PC-9 (cell line): ENCODE data around the gene SBNO2. TPM values are rescaled to one million over a fixed set of nuclear protein-coding genes. Genes with fewer than 3 reads are reported as not detected.

Experiments used
- BruUV-seq: library from RNA; stranded (reverse); fragments of 400-500 nt; replicated peaks from 2 replicates; lab custom pipeline; 2021; lab: Mats Ljungman, UMichigan
- CTCF ChIA-PET: fragments of 300-600 bp; sonication (Branson Sonifier 250); formaldehyde crosslinking; loops from one replicate; lab custom pipeline; 2022; ENCODE audit warnings: antibody characterized with exemption; lab: Charles Lee
- POLR2A ChIA-PET: fragments of 300-600 bp; sonication (Branson Sonifier 250); formaldehyde crosslinking; loops from one replicate; lab custom pipeline; 2022; ENCODE audit warnings: antibody characterized with exemption; ENCODE audit not compliant: unreplicated experiment; lab: Charles Lee
- DNase-seq, 2 experiments: peaks; one replicate each; pipeline versions ENCODE4 v3.0.0 to v3.0.0-alpha.2; 2015 to 2022; ENCODE audit warnings: mixed read lengths in 1 of 2
- H2AFZ ChIP-seq: fragments of 200-600 bp; sonication (generic); 2 replicates; pipeline ENCODE4 v1.8.1; 2017; ENCODE audit warnings: antibody characterized with exemption
- H3F3A ChIP-seq: fragments of 200-600 bp; sonication (generic); 2 replicates; pipeline ENCODE4 v1.8.1; 2017; ENCODE audit warnings: antibody characterized with exemption, mild to moderate bottlenecking, low read depth; ENCODE audit not compliant: insufficient read depth
- H3K27ac ChIP-seq: fragments of 200-600 bp; sonication (generic); 2 replicates; pipeline ENCODE4 v1.6.1; 2016; ENCODE audit warnings: mixed run types
- H3K27me3 ChIP-seq: fragments of 200-600 bp; sonication (generic); 2 replicates; pipeline ENCODE4 v1.6.1; 2016; ENCODE audit warnings: low read depth, mixed run types; ENCODE audit not compliant: insufficient read depth
- H3K36me3 ChIP-seq: fragments of 200-600 bp; sonication (generic); 2 replicates; pipeline ENCODE4 v1.6.1; 2016; ENCODE audit warnings: low read depth, mixed run types
- H3K4me1 ChIP-seq: fragments of 200-600 bp; sonication (generic); replicated peaks from 2 replicates; pipeline ENCODE4 v1.6.1; 2016; ENCODE audit warnings: mixed run types; ENCODE audit not compliant: insufficient read depth
- H3K4me2 ChIP-seq: fragments of 200-600 bp; sonication (generic); 2 replicates; pipeline ENCODE4 v1.6.1; 2017; ENCODE audit warnings: mixed run types
- H3K4me3 ChIP-seq: fragments of 200-600 bp; sonication (generic); 2 replicates; pipeline ENCODE4 v1.6.1; 2016; ENCODE audit warnings: mixed run types
- H3K79me2 ChIP-seq: fragments of 200-600 bp; sonication (generic); 2 replicates; pipeline ENCODE4 v1.6.1; 2017; ENCODE audit warnings: low read depth, mixed run types
- H3K9me2 ChIP-seq: fragments of 200-600 bp; sonication (generic); 2 replicates; pipeline ENCODE4 v1.8.1; 2017; ENCODE audit warnings: mild to moderate bottlenecking; ENCODE audit not compliant: insufficient read depth
- H3K9me3 ChIP-seq: fragments of 200-600 bp; sonication (generic); 2 replicates; pipeline ENCODE4 v1.8.1; 2016; ENCODE audit warnings: low read depth; ENCODE audit not compliant: insufficient read depth
- H4K20me1 ChIP-seq: fragments of 200-600 bp; sonication (generic); 2 replicates; pipeline ENCODE4 v1.8.1; 2017; ENCODE audit not compliant: insufficient read depth
- EZH2 ChIP-seq: fragments of 200-600 bp; sonication (generic); IDR thresholded peaks from 2 replicates; pipeline ENCODE4 v1.8.0; 2017; ENCODE audit warnings: antibody characterized with exemption, low read depth
- intact Hi-C: fragments of 100-400 bp; cut with micrococcal nuclease; formaldehyde crosslinking; loops from one replicate; pipeline ENCODE4 v1.10.0; 2022; ENCODE audit not compliant: unreplicated experiment
- total RNA-seq: library from RNA; stranded (reverse); gene quantifications from 2 replicates; pipeline ENCODE4 v1.2.3, GENCODE V29; 2021
- TF ChIP-seq, protein P1 (sequence below): fragments of 200-600 bp; sonication (generic); conservative IDR thresholded peaks from 2 replicates; pipeline ENCODE4 v1.6.1; 2017; ENCODE audit warnings: mixed run types, antibody characterized with exemption, mild to moderate bottlenecking, moderate library complexity

SBNO2 gene
- total RNA-seq, 1 experiment from 2014 or later, result 82.4 TPM

DNA sequence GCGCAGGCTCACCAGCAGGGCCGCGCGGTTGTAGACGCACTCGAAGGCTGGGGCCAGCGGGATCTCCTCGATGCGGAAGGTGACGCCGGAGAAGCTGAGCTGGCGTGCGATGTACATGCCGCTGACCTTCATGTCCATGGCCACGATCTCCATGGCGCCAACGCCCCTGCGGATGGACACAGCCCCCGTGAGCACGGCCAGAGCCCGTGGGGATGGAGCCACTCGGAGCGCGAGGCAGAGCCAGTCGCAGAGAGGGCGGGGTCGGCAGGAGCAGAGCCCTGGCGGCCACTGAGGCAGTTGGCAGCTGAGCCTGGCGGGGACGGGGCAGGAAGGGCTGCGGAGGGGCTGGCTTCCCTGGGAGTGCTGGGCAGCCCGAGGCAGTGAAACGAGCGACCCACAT lies 55.1 kb downstream of the SBNO2 start:
- H2AFZ ChIP-seq, result no peak overlapping the region
- intact Hi-C loops, result no loop called here
- H3K4me3 ChIP-seq, result no peak overlapping the region
- H3K4me1 ChIP-seq, result no peaks in the 10 kb centered on the region
- H4K20me1 ChIP-seq, result peaks cover 16% of the 10 kb centered on the region
- H3K27ac ChIP-seq, result no peak overlapping the region
- H3K79me2 ChIP-seq, result no peaks in the 10 kb centered on the region
- TF ChIP-seq EZH2, result no peak
- H3K27me3 ChIP-seq, result no peaks in the 10 kb centered on the region
- BruUV-seq, result no TSS peak
- H3K36me3 ChIP-seq, result peaks cover 7% of the 10 kb centered on the region; the same call in 1 of the 2 replicates
- H3K9me2 ChIP-seq, result no peaks in the 10 kb centered on the region
- no peak for DNase-seq
- peaks cover 57% of the 10 kb centered on the region; the same call in 1 of the 2 replicates for H3F3A ChIP-seq
- no peak overlapping the region for H3K4me2 ChIP-seq
- no peaks in the 10 kb centered on the region for H3K9me3 ChIP-seq
- CTCF ChIA-PET, result no interaction called here
- POLR2A ChIA-PET, result no interaction called here

DNA sequence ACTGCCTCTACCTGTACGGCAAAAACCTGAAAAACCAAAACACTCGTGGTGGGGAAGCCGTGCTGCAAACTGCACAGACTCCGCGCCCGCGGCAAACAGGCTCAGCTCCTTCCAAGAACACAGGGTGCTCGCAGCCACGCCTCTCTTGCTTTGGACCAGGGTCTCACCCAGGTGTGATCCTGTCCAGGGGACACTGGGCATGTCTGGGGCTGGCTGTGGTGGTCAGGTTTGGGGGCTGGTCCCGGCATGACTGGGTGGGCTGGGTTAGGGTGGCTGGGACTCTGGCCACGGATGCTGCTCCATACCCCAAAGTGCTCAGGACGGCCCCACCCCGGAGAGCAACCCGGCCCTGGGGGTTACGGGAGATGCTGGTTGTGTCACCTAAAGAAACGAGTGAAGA lies 56.4 kb downstream of the SBNO2 start:
- peaks cover 58% of the 10 kb centered on the region; the same call in 1 of the 2 replicates for H3F3A ChIP-seq
- H3K9me3 ChIP-seq, result no peaks in the 10 kb centered on the region
- no peak overlapping the region for H3K4me3 ChIP-seq
- H3K4me1 ChIP-seq, result peaks cover 5% of the 10 kb centered on the region; the same call in 1 of the 2 replicates
- no peak for DNase-seq
- H3K27ac ChIP-seq, result no peak overlapping the region
- peaks cover 15% of the 10 kb centered on the region for H4K20me1 ChIP-seq
- POLR2A ChIA-PET, result no interaction called here
- CTCF ChIA-PET, result no interaction called here
- no TSS peak for BruUV-seq
- H3K4me2 ChIP-seq, result no peak overlapping the region
- H3K9me2 ChIP-seq, result no peaks in the 10 kb centered on the region
- intact Hi-C loops, result no loop called here
- peaks cover 4% of the 10 kb centered on the region; the same call in 1 of the 2 replicates for H3K36me3 ChIP-seq
- H3K27me3 ChIP-seq, result no peaks in the 10 kb centered on the region
- no peak overlapping the region for H2AFZ ChIP-seq
- TF ChIP-seq, protein P1, sequence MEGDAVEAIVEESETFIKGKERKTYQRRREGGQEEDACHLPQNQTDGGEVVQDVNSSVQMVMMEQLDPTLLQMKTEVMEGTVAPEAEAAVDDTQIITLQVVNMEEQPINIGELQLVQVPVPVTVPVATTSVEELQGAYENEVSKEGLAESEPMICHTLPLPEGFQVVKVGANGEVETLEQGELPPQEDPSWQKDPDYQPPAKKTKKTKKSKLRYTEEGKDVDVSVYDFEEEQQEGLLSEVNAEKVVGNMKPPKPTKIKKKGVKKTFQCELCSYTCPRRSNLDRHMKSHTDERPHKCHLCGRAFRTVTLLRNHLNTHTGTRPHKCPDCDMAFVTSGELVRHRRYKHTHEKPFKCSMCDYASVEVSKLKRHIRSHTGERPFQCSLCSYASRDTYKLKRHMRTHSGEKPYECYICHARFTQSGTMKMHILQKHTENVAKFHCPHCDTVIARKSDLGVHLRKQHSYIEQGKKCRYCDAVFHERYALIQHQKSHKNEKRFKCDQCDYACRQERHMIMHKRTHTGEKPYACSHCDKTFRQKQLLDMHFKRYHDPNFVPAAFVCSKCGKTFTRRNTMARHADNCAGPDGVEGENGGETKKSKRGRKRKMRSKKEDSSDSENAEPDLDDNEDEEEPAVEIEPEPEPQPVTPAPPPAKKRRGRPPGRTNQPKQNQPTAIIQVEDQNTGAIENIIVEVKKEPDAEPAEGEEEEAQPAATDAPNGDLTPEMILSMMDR, result no peak
- no peak for TF ChIP-seq EZH2
- H3K79me2 ChIP-seq, result no peaks in the 10 kb centered on the region

DNA sequence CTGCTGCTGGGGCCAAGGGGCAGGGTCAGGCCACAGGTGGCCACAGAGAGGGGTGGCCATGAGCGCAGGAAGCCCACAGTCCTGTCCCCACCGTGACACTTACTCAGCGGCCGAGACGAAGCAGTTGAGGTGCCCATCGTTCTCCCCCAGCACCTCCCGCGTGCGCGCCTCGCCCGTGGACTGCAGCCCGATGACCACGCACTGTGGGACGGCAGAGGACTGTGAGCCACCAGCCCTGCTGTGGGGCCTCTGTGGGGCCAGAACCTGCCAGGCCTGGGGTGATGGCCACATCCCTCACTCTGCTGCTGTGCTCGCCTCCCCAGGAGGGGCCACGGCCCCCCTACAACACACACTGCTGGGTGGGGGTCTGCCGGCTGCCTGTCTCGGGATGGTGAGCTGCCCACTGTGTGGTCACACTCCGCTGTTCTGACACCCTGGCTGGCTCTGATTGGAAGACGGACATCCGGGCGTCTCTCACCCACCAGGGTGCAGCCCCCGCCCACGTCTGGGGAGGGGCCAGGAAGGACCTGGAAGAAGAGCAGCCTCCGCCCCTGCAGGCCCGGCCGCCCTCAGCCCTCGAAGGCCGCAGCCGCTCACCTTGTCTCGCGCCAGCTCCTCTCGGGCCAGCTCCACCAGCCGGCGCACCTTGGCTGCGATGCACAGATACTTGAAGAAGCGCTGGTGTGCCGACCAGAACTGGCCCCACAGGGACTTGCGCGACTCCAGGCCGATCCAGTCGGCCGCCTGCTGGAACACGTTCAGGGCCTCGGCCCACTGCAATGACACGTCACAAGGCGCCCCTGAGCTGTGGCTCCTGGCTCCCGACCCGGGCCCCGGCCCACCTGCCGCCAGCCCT lies 57.1 kb downstream of the SBNO2 start:
- H3K9me2 ChIP-seq, result no peaks in the 10 kb centered on the region
- no peak overlapping the region for H3K27ac ChIP-seq
- H3K79me2 ChIP-seq, result no peaks in the 10 kb centered on the region
- H3K27me3 ChIP-seq, result no peaks in the 10 kb centered on the region
- intact Hi-C loops, result no loop called here
- H3K4me2 ChIP-seq, result no peak overlapping the region
- peaks cover 14% of the 10 kb centered on the region; the same call in 1 of the 2 replicates for H4K20me1 ChIP-seq
- H3K9me3 ChIP-seq, result no peaks in the 10 kb centered on the region
- no peak overlapping the region for H3K4me3 ChIP-seq
- no TSS peak for BruUV-seq
- POLR2A ChIA-PET, result no interaction called here
- H3K36me3 ChIP-seq, result peaks cover 3% of the 10 kb centered on the region; the same call in 1 of the 2 replicates
- peaks cover 61% of the 10 kb centered on the region; the same call in 1 of the 2 replicates for H3F3A ChIP-seq
- peaks cover 5% of the 10 kb centered on the region; the same call in 1 of the 2 replicates for H3K4me1 ChIP-seq
- no peak for TF ChIP-seq EZH2
- TF ChIP-seq, protein P1, result no peak
- CTCF ChIA-PET, result no interaction called here
- H2AFZ ChIP-seq, result no peak overlapping the region
- DNase-seq, result no peak
